ENCODE results near the gene SMARCA1. TPM values are rescaled to one million over a fixed set of nuclear protein-coding genes. Genes with fewer than 3 reads are reported as not detected.

Gene SMARCA1
- total RNA-seq, 2 experiments from 2014 or later = 0.19 TPM; not detected in 1

DNA sequence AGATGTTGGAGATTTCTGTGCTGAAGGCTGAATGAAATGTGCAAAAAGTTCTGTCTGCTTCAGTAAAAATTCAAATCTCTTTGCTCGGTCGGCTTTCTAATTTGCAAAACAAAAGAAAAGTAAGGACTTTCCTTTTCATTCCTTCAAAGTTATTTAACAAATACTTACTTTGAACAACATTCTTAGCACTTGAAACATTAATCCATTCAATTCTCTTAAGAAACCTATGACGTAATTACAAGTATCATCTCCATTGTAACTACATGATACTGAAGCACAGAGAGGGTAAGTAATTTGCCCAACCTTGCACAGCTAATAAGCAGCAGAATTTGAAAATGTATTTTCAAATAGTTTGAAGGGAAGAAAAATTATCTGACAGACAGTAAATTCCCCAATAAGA, 6.9 kb downstream of the SMARCA1 start:
- POLR2A ChIA-PET = no interaction called here
- no peaks in the 10 kb centered on the region for H3K36me3 ChIP-seq (ENCODE audit: insufficient read depth, low read length)
- no peak overlapping the region for H3K4me2 ChIP-seq (ENCODE audit: low read length)
- no peak for TF ChIP-seq EZH2phosphoT487 (IDR thresholded peaks at IDR 0.05; ENCODE audit: borderline replicate concordance, low read depth, low read length)
- TF ChIP-seq, protein P1, sequence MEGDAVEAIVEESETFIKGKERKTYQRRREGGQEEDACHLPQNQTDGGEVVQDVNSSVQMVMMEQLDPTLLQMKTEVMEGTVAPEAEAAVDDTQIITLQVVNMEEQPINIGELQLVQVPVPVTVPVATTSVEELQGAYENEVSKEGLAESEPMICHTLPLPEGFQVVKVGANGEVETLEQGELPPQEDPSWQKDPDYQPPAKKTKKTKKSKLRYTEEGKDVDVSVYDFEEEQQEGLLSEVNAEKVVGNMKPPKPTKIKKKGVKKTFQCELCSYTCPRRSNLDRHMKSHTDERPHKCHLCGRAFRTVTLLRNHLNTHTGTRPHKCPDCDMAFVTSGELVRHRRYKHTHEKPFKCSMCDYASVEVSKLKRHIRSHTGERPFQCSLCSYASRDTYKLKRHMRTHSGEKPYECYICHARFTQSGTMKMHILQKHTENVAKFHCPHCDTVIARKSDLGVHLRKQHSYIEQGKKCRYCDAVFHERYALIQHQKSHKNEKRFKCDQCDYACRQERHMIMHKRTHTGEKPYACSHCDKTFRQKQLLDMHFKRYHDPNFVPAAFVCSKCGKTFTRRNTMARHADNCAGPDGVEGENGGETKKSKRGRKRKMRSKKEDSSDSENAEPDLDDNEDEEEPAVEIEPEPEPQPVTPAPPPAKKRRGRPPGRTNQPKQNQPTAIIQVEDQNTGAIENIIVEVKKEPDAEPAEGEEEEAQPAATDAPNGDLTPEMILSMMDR (conservative IDR thresholded peaks at IDR 0.05; ENCODE audit: low read length) = no peak
- CTCF ChIA-PET (ENCODE audit: unreplicated experiment) = no interaction called here
- BruUV-seq (replicated peaks) = no TSS peak
- intact Hi-C loops (cut with micrococcal nuclease; ENCODE audit: unreplicated experiment) = no loop called here
- no peak overlapping the region for H3K4me3 ChIP-seq (ENCODE audit: low read depth, low read length, poor library complexity, severe bottlenecking)
- H3K27ac ChIP-seq (ENCODE audit: low read depth, low read length, poor library complexity, severe bottlenecking) = no peak overlapping the region
- H3K4me1 ChIP-seq (ENCODE audit: insufficient read depth, low read length, poor library complexity, severe bottlenecking) = no peaks in the 10 kb centered on the region
- no peak for DNase-seq (ENCODE audit: low spot score)
- no peaks in the 10 kb centered on the region for H3K9me3 ChIP-seq (ENCODE audit: low read length)
- H3K9me2 ChIP-seq (ENCODE audit: insufficient read depth, low read length) = no peaks in the 10 kb centered on the region
- H3K79me2 ChIP-seq (ENCODE audit: insufficient read depth, low read depth, low read length) = no peaks in the 10 kb centered on the region
- no peak overlapping the region for H2AFZ ChIP-seq (ENCODE audit: low read length)
- H4K20me1 ChIP-seq (ENCODE audit: insufficient read depth, low read length) = no peaks in the 10 kb centered on the region

DNA sequence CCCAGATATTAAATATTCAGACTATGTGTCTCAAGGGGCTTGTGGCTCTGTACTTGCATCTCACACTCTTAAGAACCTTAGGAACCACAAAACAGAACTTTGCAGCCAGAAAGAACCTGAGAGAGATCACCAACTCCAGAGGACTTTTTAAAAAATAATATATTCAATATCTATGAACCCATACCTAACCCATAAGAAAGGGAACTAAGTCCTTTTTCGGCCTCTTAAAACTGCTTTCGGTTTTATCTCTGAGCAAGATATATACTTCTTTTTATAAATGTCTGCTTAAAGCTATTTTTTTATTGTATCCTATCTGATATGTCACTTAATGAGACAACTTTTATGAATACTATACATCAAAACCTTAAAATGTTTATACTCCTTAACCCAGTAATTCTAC, 10.9 kb downstream of the SMARCA1 start:
- Histone ChIP-seq H3K9me3 (ENCODE audit: low read length) (no peaks in the 10 kb centered on the region), H3K4me2 (ENCODE audit: low read length) (no peak overlapping the region), H3K4me3 (ENCODE audit: low read depth, low read length, poor library complexity, severe bottlenecking) (no peak overlapping the region), H3K4me1 (ENCODE audit: insufficient read depth, low read length, poor library complexity, severe bottlenecking) (no peaks in the 10 kb centered on the region), H3K36me3 (ENCODE audit: insufficient read depth, low read length) (no peaks in the 10 kb centered on the region), H4K20me1 (ENCODE audit: insufficient read depth, low read length) (no peaks in the 10 kb centered on the region), H3K9me2 (ENCODE audit: insufficient read depth, low read length) (no peaks in the 10 kb centered on the region), H2AFZ (ENCODE audit: low read length) (no peak overlapping the region), H3K27ac (ENCODE audit: low read depth, low read length, poor library complexity, severe bottlenecking) (no peak overlapping the region), H3K79me2 (ENCODE audit: insufficient read depth, low read depth, low read length) (no peaks in the 10 kb centered on the region)
- DNase-seq (ENCODE audit: low spot score) = no peak
- TF ChIP-seq, protein P1 (conservative IDR thresholded peaks at IDR 0.05; ENCODE audit: low read length) = no peak
- TF ChIP-seq EZH2phosphoT487 (IDR thresholded peaks at IDR 0.05; ENCODE audit: borderline replicate concordance, low read depth, low read length) = no peak
- ChIA-PET POLR2A (no interaction called here), CTCF (ENCODE audit: unreplicated experiment) (no interaction called here)
- intact Hi-C loops (cut with micrococcal nuclease; ENCODE audit: unreplicated experiment) = no loop called here
- BruUV-seq (replicated peaks) = no TSS peak

DNA sequence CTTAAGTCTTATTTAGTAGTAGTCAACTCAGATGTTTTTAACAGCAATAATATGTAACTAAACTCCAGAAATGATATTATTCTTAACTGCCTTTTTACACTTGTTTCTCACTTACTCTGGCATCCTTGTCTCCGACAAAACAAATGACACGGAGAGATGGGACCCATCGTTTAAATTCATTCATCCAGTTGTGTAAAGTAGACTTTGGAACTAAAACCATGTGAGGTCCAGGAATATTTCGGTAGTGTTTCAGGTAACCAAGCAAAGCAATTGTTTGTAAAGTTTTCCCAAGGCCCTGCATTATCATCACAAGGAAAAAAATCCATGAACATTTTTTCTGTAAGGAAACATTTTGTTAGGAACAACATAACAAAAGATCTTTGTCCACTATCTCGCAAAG, 11.6 kb downstream of the SMARCA1 start:
- CTCF ChIA-PET (ENCODE audit: unreplicated experiment) = no interaction called here
- Histone ChIP-seq H4K20me1 (ENCODE audit: insufficient read depth, low read length) (no peaks in the 10 kb centered on the region), H3K4me2 (ENCODE audit: low read length) (no peak overlapping the region), H3K9me2 (ENCODE audit: insufficient read depth, low read length) (no peaks in the 10 kb centered on the region), H3K9me3 (ENCODE audit: low read length) (no peaks in the 10 kb centered on the region), H3K4me1 (ENCODE audit: insufficient read depth, low read length, poor library complexity, severe bottlenecking) (no peaks in the 10 kb centered on the region), H3K27ac (ENCODE audit: low read depth, low read length, poor library complexity, severe bottlenecking) (no peak overlapping the region), H3K4me3 (ENCODE audit: low read depth, low read length, poor library complexity, severe bottlenecking) (no peak overlapping the region), H3K79me2 (ENCODE audit: insufficient read depth, low read depth, low read length) (no peaks in the 10 kb centered on the region), H3K36me3 (ENCODE audit: insufficient read depth, low read length) (no peaks in the 10 kb centered on the region), H2AFZ (ENCODE audit: low read length) (no peak overlapping the region)
- DNase-seq (ENCODE audit: low spot score) = no peak
- intact Hi-C loops (cut with micrococcal nuclease; ENCODE audit: unreplicated experiment) = no loop called here
- TF ChIP-seq, protein P1 (conservative IDR thresholded peaks at IDR 0.05; ENCODE audit: low read length) = no peak
- no peak for TF ChIP-seq EZH2phosphoT487 (IDR thresholded peaks at IDR 0.05; ENCODE audit: borderline replicate concordance, low read depth, low read length)
- POLR2A ChIA-PET = no interaction called here
- BruUV-seq (replicated peaks) = no TSS peak

Data from OCI-LY7 (cell line).